Right cardiac atrium (tissue), 5 donors: ENCODE data around the gene ATXN10. TPM values are rescaled to one million over a fixed set of nuclear protein-coding genes. Genes with fewer than 3 reads are reported as not detected.

Experiments
- microRNA-seq, 2 donors: library from miRNA; unstranded; fragments of <30 nt; microRNA quantifications; one replicate each; pipeline ENCODE4 v1.2.0, GENCODE V29; 2020 to 2021
- polyA plus RNA-seq: library from polyadenylated mRNA; stranded (reverse); fragments of 200-250 nt; gene quantifications from one replicate; pipeline ENCODE4 v1.2.3, GENCODE V29; 2013
- total RNA-seq, 4 donors: library from RNA; stranded (reverse); fragmentation: NEBNext Ultra II Directional; extraction: Animal tissue kit (Norgen Biotek cat#: 25700); gene quantifications; one replicate each; pipeline ENCODE4 v1.2.1, GENCODE V29; 2021
- donor health status: healthy with polysubstance abuse.
- donor health status: DM: no; HTN: yes; CAD: no.
- donor health status: DM: no; HTN: no; CAD: no.
- donor health status: DM: no; HTN: yes; CAD: no; lungs with severe emphysema.
- donor health status: DM: yes; HTN: yes; CAD: no.

ATXN10 gene
- total and polyA plus RNA-seq, 5 donors, result 96.6 to 176 (median 147) TPM

Small RNA genes within 50 kb of the gene (microRNA-seq; reads per million reads assigned to microRNA genes)
- 0 to 0.42 reads per million in 2 donors for gene MIR4762

Other genes starting within 250 kb of the ATXN10 start
- gene FBLN1, start 169.0 kb upstream of the ATXN10 start, total RNA-seq, result 100 to 1,000 TPM; 286 to 456 (median 397) TPM
- gene FBLN1, start 169.0 kb upstream of the ATXN10 start, polyA plus RNA-seq, result 228 TPM